ENCODE results near the gene UBIAD1. TPM values are rescaled to one million over a fixed set of nuclear protein-coding genes. Genes with fewer than 3 reads are reported as not detected.

The UBIAD1 gene
- total RNA-seq, 1 experiment from 2014 or later = 12.2 TPM

DNA sequence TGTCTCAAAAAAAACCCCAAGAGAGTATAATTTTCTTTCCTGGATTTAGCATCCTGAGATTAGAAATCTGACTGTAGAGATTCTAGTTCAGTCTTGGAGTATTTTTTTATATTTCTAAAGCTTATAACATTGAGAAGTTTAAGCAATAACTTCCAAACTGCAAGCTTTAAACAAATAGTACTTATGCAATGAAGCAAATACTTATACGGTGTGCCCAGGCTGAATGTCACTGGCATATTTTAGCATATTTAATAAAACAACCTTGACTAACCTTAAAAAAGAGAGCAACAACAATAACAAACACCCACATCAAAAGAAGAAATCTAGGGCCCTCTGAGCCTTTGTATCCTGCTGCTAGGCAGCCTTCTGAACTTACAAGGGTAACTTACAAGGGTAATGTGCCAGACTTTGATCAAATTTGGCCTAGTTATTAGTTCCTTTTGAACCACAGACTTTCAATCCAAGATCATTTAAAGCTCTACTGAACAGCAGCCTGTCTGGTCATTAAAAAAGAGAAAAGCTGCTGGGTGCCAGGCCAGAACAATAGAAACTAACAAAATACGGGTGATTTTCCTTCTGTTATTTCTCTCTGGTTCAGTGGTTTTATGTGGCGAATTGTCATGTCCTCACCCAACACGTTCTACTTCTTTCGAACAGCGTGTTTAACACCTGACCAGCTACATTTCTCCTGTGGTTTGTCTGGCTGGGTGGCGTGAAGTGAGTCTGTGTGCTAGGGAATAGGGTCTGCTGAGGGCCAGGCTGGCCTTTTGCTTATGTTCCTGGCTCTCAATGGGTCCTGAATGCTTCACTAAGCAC is 26.9 kb upstream of the UBIAD1 start:
- no peak overlapping the region for H3K4me2 ChIP-seq (ENCODE audit: low read depth, low read length, poor library complexity, severe bottlenecking)
- H3K4me3 ChIP-seq (ENCODE audit: low read length) = no peak overlapping the region
- H4K20me1 ChIP-seq (ENCODE audit: insufficient read depth, low read depth, low read length) = 0 out of 2 replicates have a peak, but pooled peaks cover 3% of the 10 kb centered on the region
- no peak overlapping the region for H2AFZ ChIP-seq (ENCODE audit: low read length)
- H3K9me3 ChIP-seq (ENCODE audit: low read length) = no peaks in the 10 kb centered on the region
- no peaks in the 10 kb centered on the region for H3K9me2 ChIP-seq (replicated peaks; ENCODE audit: insufficient read depth, low read length)
- H3K36me3 ChIP-seq (ENCODE audit: insufficient read depth, low read length) = peaks cover 26% of the 10 kb centered on the region
- peaks cover 5% of the 10 kb centered on the region for H3K4me1 ChIP-seq (ENCODE audit: low read length)
- no peak overlapping the region for H3K27ac ChIP-seq (ENCODE audit: low read length)
- no peaks in the 10 kb centered on the region for H3K27me3 ChIP-seq (ENCODE audit: low read length)
- DNase-seq = peak; percentile 37
- no peak overlapping the region for H3K9ac ChIP-seq (ENCODE audit: low read length)
- H3K79me2 ChIP-seq (ENCODE audit: low read length) = 0 out of 2 replicates have a peak, but pooled peaks cover 6% of the 10 kb centered on the region

DNA sequence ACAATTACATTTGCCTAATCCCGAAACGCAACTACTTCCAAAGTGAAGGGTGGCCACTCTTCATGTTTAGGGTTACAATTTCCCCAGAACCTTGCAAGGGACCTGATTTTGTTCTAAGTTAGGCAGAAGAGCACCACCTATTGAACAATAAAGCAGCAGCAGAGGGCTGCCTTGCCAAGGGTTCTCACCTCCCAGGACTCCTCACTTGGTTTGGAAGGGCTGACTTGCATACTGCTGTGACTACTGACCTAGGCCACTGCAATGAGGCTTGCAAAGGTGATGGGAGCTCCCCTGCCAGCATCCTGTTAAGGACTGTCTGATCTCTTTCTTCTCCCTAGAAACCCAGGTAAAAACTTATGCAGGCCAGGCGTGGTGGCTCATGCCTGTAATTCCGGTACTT is 24.8 kb upstream of the UBIAD1 start:
- H3K4me1 ChIP-seq (ENCODE audit: low read length) = peaks cover 16% of the 10 kb centered on the region
- no peak overlapping the region for H3K27ac ChIP-seq (ENCODE audit: low read length)
- no peaks in the 10 kb centered on the region for H3K27me3 ChIP-seq (ENCODE audit: low read length)
- H3K9ac ChIP-seq (ENCODE audit: low read length) = no peak overlapping the region
- no peaks in the 10 kb centered on the region for H3K9me2 ChIP-seq (replicated peaks; ENCODE audit: insufficient read depth, low read length)
- H3K36me3 ChIP-seq (ENCODE audit: insufficient read depth, low read length) = peaks cover 44% of the 10 kb centered on the region
- no peak overlapping the region for H3K4me2 ChIP-seq (ENCODE audit: low read depth, low read length, poor library complexity, severe bottlenecking)
- DNase-seq = peak; percentile 52
- no peaks in the 10 kb centered on the region for H4K20me1 ChIP-seq (ENCODE audit: insufficient read depth, low read depth, low read length)
- no peaks in the 10 kb centered on the region for H3K9me3 ChIP-seq (ENCODE audit: low read length)
- peaks cover 10% of the 10 kb centered on the region; the same call in 1 of the 2 replicates for H3K79me2 ChIP-seq (ENCODE audit: low read length)
- H2AFZ ChIP-seq (ENCODE audit: low read length) = no peak overlapping the region
- no peak overlapping the region for H3K4me3 ChIP-seq (ENCODE audit: low read length)

DNA sequence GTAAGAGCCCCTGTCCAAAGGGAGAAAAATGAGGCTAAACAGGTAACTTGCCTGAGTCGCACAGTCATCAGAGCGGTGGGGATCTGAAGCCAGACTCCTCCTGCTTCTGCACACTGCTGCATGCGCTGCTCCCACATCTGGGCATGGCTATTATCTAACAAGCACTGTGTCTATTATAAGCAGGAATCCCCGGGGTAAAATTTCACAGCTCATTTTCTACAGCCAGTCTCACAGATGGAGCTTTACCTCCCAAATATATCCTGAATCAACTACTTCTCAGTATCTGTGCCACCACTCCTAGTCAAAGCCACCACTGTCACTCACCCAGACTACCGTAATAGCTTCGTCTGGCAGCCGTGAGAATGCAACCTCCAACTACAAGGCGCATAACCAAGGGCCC is 20.5 kb upstream of the UBIAD1 start:
- no peaks in the 10 kb centered on the region for H3K27me3 ChIP-seq (ENCODE audit: low read length)

DNA sequence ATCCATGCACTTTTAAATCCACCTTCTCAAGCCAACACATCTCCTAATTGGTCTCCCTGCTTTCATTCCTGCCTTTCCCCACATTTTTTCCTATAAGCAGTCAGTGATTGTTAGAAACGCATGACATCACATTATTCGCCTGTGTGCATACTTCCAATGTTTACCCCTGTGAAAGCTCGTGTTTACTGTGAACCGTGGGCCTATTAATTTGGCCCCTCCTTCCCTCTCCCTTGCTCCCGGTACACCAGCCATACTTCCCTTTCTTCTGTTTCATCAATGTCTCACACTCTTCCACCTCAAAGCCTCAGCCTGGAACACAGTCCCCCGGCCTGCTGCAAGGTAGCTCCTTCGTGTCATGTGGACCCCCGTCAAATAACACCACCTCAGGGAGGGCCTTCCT is 19.8 kb upstream of the UBIAD1 start:
- Histone ChIP-seq H3K9ac (ENCODE audit: low read length) (no peak overlapping the region), H3K4me2 (ENCODE audit: low read depth, low read length, poor library complexity, severe bottlenecking) (no peak overlapping the region), H3K9me2 (replicated peaks; ENCODE audit: insufficient read depth, low read length) (no peaks in the 10 kb centered on the region), H2AFZ (ENCODE audit: low read length) (no peak overlapping the region), H3K4me1 (ENCODE audit: low read length) (peaks cover 20% of the 10 kb centered on the region), H3K79me2 (ENCODE audit: low read length) (peaks cover 10% of the 10 kb centered on the region; the same call in 1 of the 2 replicates), H3K4me3 (ENCODE audit: low read length) (no peak overlapping the region), H3K36me3 (ENCODE audit: insufficient read depth, low read length) (peaks cover 44% of the 10 kb centered on the region), H3K27me3 (ENCODE audit: low read length) (no peaks in the 10 kb centered on the region), H3K27ac (ENCODE audit: low read length) (no peak overlapping the region), H4K20me1 (ENCODE audit: insufficient read depth, low read depth, low read length) (no peaks in the 10 kb centered on the region), H3K9me3 (ENCODE audit: low read length) (no peaks in the 10 kb centered on the region)
- DNase-seq = no peak

More for the DNA sequence above, 20.5 kb upstream of the UBIAD1 start:
- H3K4me1 ChIP-seq (ENCODE audit: low read length) = peaks cover 20% of the 10 kb centered on the region
- H3K27ac ChIP-seq (ENCODE audit: low read length) = peak overlapping the region; percentile 37
- H4K20me1 ChIP-seq (ENCODE audit: insufficient read depth, low read depth, low read length) = no peaks in the 10 kb centered on the region
- peaks cover 10% of the 10 kb centered on the region; the same call in 1 of the 2 replicates for H3K79me2 ChIP-seq (ENCODE audit: low read length)
- no peak overlapping the region for H3K4me3 ChIP-seq (ENCODE audit: low read length)
- no peak overlapping the region for H3K4me2 ChIP-seq (ENCODE audit: low read depth, low read length, poor library complexity, severe bottlenecking)
- peaks cover 42% of the 10 kb centered on the region for H3K36me3 ChIP-seq (ENCODE audit: insufficient read depth, low read length)
- no peak for DNase-seq
- H3K9ac ChIP-seq (ENCODE audit: low read length) = no peak overlapping the region
- H2AFZ ChIP-seq (ENCODE audit: low read length) = no peak overlapping the region
- H3K9me2 ChIP-seq (replicated peaks; ENCODE audit: insufficient read depth, low read length) = no peaks in the 10 kb centered on the region
- no peaks in the 10 kb centered on the region for H3K9me3 ChIP-seq (ENCODE audit: low read length)

DNA sequence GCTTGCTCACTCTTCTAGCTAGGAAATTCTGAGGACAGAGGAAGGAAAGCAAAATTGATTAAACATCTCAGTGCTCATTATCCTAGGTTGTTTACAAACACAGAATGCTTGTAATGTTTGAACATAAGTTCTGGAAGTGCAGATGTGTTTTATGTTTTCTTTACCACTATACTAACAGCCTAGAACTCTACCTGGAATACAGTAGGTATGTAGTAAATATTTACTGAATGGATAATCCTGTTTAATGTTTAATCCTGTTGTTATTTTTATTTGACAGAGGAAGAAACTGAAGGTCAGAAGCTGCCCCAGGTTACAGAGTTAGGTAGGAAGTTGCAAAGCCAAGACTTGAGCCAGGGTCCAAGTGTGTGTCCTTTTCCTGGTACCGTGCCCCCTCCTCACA is 16.7 kb upstream of the UBIAD1 start:
- H4K20me1 ChIP-seq (ENCODE audit: insufficient read depth, low read depth, low read length) = no peaks in the 10 kb centered on the region
- no peaks in the 10 kb centered on the region for H3K9me3 ChIP-seq (ENCODE audit: low read length)
- H3K4me1 ChIP-seq (ENCODE audit: low read length) = peaks cover 26% of the 10 kb centered on the region
- no peak for DNase-seq
- H3K27me3 ChIP-seq (ENCODE audit: low read length) = no peaks in the 10 kb centered on the region
- no peaks in the 10 kb centered on the region for H3K9me2 ChIP-seq (replicated peaks; ENCODE audit: insufficient read depth, low read length)
- H3K36me3 ChIP-seq (ENCODE audit: insufficient read depth, low read length) = peaks cover 43% of the 10 kb centered on the region
- peaks cover 23% of the 10 kb centered on the region for H3K79me2 ChIP-seq (ENCODE audit: low read length)
- H3K4me2 ChIP-seq (ENCODE audit: low read depth, low read length, poor library complexity, severe bottlenecking) = no peak overlapping the region
- no peak overlapping the region for H2AFZ ChIP-seq (ENCODE audit: low read length)
- no peak overlapping the region for H3K27ac ChIP-seq (ENCODE audit: low read length)
- H3K9ac ChIP-seq (ENCODE audit: low read length) = no peak overlapping the region
- no peak overlapping the region for H3K4me3 ChIP-seq (ENCODE audit: low read length)

DNA sequence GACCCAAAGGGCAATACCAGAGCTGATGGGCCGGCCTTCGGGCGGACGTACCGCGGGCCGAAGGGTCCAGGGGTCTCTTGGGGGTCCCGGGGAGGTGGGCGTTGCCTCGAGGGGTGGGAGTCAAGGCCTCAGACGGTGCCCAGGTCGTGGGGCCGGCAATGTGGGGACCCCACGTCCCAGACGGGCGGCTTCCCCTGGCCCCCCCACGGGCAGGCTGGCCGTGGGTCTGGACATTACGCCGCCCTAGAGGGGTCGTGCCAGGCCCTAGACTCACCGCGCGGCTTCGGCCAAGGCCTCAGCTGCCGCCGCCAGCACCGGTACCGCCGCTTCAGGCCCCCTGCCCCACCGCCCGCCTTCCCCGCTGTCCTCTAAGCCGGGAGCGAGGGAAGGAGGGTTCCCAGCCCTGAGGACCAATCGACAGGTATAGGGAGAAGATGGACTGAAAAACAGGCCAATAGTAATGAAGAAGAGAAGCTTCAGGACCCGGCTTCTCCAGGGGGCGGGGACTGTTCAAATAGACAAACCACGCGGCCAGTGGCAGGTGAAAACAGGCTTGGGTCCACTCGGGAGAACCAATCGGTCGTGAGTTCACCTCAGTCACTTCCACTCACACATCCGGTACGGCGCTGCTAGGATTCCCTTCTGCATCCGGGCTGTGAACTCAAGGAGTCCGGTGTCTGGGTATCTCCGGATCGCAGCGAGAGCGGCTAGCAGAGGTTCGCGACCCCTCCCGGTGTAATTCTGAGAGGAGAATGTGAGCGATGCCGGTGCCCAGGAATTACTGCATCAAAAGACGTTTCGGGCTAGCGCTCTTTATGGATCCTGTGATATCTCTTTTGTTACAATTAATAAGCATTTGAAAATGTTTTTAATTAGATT is 10.6 kb upstream of the UBIAD1 start, which contains the start of gene MTOR:
Gene MTOR (minus strand): TSS at position 381 of the 879 bp plus-strand sequence. CDS start 3,142 bp downstream, outside the sequence.
- Histone ChIP-seq H3K9me3 (ENCODE audit: low read length) (no peaks in the 10 kb centered on the region), H3K27ac (ENCODE audit: low read length) (peak within 1 kb of the TSS; percentile 51; the same call in 1 of the 2 replicates), H3K36me3 (ENCODE audit: insufficient read depth, low read length) (peaks cover 9% of the 10 kb centered on the region; the same call in 1 of the 2 replicates), H3K9ac (ENCODE audit: low read length) (peak within 1 kb of the TSS; percentile 94), H2AFZ (ENCODE audit: low read length) (peak within 1 kb of the TSS; percentile 74), H3K4me2 (ENCODE audit: low read depth, low read length, poor library complexity, severe bottlenecking) (peak within 1 kb of the TSS; percentile 97), H3K9me2 (replicated peaks; ENCODE audit: insufficient read depth, low read length) (no peaks in the 10 kb centered on the region), H3K4me3 (ENCODE audit: low read length) (peak within 1 kb of the TSS; percentile 95), H3K4me1 (ENCODE audit: low read length) (peaks cover 14% of the 10 kb centered on the region), H4K20me1 (ENCODE audit: insufficient read depth, low read depth, low read length) (no peaks in the 10 kb centered on the region), H3K27me3 (ENCODE audit: low read length) (no peaks in the 10 kb centered on the region), H3K79me2 (ENCODE audit: low read length) (peaks cover 30% of the 10 kb centered on the region)
- DNase-seq = peak; percentile 100

DNA sequence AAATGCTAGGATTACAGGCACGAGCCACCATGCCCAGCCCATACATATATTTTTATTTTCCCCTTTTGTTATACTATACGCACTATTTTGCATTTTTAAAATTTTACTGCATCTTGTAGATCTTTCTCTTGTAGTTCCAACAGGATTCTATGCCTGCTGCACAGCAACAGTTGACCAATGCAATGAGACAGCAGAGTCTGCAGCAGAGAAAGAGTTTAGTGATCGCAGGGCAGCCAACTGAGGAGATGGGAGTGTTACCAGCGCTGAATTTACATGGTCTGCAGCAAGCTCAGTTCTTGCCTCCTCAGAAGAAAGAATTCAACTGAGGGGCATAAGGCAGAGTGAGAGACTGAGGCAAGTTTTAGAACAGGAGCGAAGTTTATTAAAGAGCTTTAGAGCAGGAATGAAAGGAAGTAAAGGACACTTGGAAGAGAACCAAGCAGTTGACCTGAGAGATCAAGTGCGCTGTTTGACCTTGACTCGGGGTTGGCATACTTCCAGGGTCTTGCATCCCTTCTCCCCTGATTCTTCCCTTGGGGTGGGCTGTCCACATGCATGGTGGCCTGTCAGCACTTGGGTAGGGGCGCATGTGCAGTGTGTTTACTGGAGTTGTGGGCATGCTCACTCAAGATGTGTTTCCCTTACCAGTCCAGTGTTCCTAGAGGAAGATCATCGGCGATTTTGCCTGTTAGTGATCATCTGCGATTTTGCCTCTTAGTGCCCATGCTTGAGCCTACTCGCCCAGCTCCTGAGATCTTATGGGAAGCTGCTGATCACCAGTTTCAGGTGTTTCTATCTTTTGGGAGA is 6.5 kb upstream of the UBIAD1 start:
- DNase-seq = no peak
- H3K9me3 ChIP-seq (ENCODE audit: low read length) = no peaks in the 10 kb centered on the region
- no peak overlapping the region for H3K4me3 ChIP-seq (ENCODE audit: low read length)
- no peak overlapping the region for H3K4me2 ChIP-seq (ENCODE audit: low read depth, low read length, poor library complexity, severe bottlenecking)
- H3K27ac ChIP-seq (ENCODE audit: low read length) = no peak overlapping the region
- peaks cover 7% of the 10 kb centered on the region for H3K4me1 ChIP-seq (ENCODE audit: low read length)
- no peaks in the 10 kb centered on the region for H4K20me1 ChIP-seq (ENCODE audit: insufficient read depth, low read depth, low read length)
- no peaks in the 10 kb centered on the region for H3K9me2 ChIP-seq (replicated peaks; ENCODE audit: insufficient read depth, low read length)
- peaks cover 9% of the 10 kb centered on the region for H3K79me2 ChIP-seq (ENCODE audit: low read length)
- no peak overlapping the region for H2AFZ ChIP-seq (ENCODE audit: low read length)
- no peaks in the 10 kb centered on the region for H3K36me3 ChIP-seq (ENCODE audit: insufficient read depth, low read length)
- H3K27me3 ChIP-seq (ENCODE audit: low read length) = no peaks in the 10 kb centered on the region
- H3K9ac ChIP-seq (ENCODE audit: low read length) = no peak overlapping the region

Data from Karpas-422 (cell line).